GM18868 (cell line): ENCODE measurements around the gene KCNJ5.

Experiments
- ATAC-seq: cut with Tn5 transposase; IDR thresholded peaks from one replicate; pipeline ENCODE4 v1.9.1; 2021; ENCODE audit warnings: mild to moderate bottlenecking, moderate library complexity; ENCODE audit not compliant: unreplicated experiment

Gene KCNJ5

DNA sequence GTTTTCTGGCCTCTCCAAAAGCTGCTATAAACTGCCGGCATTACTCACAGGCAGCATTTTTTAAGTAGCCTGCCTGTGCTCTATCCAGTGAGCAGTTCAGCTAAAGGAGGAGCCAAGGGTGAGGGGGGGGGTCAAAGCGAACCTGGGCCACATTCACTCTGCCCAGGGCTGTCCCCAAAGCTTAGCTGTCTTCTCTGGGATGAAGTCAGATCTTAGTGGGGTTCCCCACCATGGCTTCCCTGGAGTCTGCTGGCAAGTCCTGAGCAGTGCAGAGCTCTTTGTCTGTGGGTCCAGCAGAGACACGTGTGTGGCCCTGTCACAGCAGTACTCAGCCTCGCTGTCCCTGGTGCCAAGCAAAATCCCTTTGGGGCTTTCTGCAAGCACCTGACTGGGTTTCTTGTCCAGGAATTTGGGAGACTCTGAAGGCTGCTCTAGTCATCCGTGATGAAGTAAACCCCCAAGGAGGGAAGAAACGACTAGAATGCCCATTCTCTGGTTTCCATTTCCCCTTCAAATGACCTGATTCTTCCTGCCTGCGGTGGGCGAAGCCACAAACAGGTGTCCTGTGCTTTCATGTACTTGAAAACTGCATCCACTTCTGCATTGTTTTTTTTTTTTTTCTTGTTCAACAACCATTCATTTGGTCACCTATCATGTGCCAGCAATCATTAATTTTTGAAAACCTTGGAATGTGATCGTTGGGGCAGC lies 2.6 kb downstream of the KCNJ5 start:
- ATAC-seq, result peak; percentile 56

DNA sequence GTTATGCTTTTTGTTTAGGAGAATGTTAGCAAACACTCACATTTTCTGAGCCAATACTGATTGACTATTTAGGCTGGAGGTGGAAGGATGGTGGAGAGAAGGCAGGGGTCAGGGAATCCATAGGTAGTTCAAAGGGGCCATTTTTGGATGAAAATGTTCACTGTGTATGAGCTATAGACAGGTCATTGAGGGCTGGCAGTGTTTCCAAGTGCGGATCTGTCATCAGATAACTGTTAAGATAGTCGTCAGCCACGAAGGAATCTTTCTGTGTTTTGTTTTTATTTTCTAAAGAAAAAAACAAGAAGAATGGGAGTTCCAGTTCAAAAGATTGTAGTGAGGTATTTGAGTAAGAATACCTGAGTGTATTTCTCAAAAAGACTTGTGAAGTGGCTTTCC lies 3.1 kb downstream of the KCNJ5 start:
- ATAC-seq, result no peak

DNA sequence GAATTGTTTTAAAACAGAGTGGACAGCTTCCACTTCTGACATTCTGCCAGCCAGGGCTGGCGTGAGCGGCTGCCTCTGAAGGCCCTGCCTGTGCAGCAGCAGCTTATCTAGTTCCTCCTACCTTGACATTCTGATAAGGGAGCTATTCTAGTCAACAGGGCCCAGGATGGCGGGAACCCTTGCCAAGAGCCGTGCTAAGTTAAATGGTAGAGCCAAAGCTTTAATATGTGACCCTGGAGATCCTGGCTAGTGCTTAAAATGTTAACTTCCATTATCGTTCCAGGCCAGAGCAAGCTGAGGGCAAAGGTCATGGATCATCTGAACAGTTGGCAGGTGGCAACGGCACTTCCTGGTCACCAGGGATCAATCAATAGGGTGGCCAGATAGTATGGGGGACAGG lies 3.5 kb downstream of the KCNJ5 start:
- ATAC-seq, result no peak

DNA sequence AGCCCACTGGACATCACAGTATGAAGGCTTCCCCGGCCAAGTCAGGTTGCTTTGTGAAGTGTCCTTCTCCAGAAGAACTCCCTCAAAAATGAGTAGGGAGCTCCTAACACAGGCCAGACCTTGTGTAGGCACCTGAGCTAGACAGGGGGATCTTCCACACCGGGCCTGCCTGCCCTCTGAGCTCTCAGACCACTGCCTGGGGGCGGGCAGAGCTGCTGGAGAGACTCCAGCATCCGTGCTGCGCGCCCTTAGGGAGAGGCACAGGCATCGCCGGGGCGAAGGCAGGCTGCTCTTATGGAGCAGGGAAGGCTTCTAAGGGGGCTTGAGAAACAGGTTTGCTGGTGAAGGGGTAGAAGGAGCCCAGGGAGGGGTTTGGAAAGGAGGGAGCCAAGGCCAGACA lies 4.4 kb downstream of the KCNJ5 start:
- no peak for ATAC-seq

DNA sequence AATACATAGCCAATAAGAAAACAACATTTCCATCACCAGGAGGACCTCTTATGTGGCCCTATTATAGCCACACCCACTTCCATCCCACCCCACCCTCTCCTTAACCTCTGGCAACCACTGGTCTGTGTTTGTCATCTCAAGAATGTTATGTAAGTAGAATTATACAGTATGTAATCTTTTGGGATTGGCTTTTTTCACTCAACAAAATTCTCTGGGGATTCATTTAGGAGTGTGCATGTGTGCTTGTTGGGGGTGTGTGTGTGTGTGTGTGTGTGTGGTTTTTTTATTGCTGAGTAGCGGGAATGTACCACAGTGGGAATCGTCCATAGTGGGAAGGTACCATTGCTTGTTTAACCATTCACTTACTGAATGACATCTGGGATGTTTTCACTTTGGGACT lies 5.2 kb downstream of the KCNJ5 start:
- ATAC-seq, result no peak

DNA sequence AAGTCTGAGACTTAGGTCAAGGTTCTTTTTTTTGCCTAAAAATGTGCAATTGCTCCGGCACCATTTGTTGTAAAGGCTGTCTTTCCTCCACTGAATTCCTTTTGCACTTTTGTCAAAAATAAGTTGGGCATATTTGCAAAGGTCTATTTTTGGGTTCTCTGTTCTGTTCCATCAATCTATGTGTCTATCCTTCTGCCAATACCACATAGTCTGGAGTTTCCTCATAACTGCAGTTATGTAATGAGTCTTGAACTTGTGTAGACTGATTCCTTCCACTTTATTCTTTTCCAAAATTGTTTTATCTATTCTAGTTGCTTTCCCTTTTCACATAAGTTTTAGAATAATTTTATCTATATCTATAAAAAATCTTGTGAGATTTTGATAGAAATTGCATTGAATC lies 6.7 kb downstream of the KCNJ5 start:
- no peak for ATAC-seq

DNA sequence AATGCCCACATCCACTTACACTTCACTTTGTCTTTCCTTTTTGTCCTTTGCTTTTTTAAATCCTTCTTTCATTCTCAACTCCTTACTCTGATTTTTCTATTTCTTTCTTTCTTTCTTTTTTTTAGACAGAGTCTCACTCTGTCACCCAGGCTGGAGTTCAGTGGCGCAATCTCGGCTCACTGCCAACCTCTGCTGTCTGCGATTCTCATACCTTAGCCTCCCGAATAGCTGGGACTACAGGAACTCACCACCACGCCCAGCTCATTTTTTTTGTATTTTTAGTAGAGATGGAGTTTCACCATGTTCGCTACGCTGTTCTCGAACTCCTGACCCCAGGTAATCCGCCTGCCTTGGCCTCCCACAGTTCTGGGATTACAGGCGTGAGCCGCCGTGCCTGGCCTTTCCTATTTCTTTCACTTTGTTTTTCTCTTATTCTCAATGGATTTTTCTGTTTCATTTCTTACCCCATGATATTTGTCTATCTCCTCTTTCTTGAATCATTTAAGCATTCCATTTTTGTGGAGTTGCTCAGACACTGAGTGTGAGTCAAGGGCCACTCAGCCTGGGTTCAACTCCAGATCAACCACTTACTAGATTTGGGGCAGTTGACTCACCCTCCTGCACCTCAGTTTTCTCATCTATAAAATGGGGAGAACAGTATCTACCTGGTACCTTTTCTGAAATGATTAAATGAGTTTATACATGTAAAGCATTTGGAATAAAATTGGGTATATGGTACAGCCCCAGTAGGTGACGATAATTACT lies 7.6 kb downstream of the KCNJ5 start:
- no peak for ATAC-seq

DNA sequence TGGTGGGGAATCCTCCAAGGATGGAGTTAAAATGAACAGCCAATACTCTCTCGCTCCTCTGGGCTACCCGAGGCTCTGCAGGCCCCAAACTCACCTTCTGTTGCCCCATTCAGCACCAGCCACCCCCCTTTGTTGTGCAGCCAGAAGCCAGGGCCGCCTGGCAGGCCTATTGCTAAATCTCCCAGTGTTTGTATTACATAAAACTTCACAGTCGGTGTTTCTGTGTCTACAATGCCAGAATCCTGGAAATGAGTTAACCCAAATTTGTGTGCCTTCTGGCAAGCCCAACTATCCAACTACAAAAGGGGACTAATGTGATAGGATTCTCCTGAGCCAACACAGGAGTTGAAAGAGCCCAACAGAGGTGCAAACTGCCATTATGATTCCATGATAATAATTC lies 9.3 kb downstream of the KCNJ5 start:
- no peak for ATAC-seq

DNA sequence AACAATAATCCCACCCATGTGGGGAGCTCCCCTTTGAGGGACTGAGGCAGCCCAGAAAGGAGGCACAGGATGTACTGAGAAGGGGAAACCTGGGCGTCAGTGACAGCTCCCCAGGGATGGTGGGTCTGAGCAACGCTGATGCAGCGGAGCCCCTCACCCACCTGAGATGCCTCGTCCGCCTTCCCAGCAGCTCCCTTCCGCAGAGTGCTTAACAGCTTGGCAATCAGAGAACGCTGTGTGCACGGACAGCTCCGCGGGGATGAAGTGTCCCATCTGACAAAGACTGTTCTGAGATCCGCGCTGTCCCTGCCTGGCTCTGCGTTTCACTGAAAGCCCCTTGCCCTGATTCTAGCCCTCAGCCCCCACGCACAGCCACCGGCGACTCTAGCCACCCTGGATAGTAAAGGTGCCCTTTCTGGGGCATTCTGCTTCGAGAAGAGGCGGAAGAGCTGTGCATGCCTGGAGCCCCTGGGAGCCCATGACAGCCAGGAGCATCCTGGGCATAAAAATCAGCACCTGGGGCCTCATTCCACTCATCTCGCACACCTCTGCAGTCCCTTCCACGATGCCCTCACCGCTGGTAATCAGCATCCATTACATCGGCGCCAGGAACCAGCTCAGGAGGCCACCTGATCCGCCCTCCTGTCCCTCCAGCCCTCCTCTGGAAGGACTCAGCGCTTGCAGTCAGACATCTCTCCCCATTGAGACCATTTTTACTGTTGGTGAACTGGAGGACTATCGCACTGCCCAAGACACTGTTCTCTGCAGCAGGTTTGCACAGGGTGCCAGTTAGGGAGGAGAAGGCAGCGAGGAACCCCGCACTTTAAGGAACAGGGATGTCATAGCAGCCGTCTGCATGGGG lies 10.7 kb downstream of the KCNJ5 start:
- no peak for ATAC-seq

DNA sequence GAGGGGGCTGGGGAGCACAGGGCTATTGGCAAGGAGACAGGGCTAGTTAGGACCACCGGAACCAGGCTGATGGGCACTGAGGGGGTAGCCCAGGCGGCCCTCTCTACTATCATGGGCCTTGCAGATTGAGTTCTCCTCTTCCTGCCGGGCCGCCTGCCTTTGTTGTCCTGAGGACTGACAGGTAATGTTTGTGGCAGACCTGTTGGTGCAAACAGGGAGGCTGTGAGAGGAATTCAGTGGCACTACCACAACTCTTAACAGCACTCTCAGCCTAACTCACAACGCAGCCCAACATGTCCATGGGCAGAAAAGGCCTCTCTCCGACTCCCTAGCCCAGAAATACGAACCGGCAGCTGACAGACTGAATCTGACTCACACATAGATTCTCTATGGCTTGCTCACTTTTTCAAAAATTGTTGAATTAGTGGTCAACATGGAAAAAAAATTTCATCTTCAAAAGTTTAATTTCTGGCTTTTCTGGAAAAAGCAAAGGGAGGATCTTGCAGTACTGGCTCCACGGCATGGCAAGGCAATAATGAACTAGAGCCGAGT lies 11.4 kb downstream of the KCNJ5 start:
- ATAC-seq, result no peak

DNA sequence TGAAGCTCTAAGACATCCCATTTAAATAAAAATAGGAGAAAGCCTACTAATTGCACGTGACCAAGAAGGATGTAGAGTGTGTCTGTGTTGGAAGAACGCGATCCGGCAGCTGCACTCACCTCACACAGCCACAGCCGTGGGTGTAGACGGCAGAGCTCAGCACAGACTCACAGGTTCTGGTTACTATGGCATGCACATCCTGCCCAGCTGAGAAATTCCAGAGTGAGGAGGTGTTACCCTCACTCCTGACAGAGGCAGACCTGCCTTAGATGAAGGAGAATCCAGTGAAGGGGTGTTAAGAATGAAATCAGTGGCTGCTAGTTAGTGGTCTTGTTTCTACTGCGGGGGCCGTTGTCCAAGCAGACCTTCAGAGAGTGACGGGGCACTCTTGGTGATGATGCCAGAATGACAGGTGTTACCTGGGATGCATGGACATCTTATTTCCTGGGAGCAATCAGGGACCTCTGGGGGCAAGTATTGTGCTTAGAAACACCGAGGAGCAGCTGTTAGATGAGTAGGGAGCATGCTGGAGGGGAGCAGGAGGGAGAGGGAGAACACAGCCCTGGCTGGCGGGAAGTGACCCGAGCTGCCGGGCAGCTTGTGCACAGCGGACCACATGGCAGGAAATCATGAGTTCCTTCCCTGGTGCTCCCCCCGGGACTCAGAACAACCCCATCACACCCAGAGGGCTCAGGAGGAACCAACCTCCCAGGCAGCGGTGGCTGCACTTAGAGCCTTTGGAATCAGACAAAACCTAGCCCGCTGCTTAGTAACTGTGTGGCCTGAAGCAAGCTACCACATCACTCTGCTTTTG lies 12.3 kb downstream of the KCNJ5 start:
- ATAC-seq, result no peak

DNA sequence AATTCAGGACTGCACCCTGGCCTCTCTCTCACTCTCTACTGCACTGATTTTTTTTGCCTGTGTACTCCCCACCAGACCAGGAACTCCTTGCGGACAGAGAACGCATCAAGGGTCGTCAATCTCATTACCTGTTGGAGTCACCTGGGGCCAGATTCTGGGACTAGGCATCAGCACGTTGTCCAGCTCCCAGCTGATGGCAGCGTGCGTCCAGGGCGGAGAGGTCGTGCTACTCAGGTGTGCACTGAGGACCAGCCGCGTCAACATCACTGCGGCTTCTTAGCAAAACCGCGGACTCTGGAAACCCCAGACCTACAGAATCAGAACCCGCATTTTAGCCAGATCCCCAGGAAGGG lies 13.1 kb downstream of the KCNJ5 start:
- no peak for ATAC-seq

DNA sequence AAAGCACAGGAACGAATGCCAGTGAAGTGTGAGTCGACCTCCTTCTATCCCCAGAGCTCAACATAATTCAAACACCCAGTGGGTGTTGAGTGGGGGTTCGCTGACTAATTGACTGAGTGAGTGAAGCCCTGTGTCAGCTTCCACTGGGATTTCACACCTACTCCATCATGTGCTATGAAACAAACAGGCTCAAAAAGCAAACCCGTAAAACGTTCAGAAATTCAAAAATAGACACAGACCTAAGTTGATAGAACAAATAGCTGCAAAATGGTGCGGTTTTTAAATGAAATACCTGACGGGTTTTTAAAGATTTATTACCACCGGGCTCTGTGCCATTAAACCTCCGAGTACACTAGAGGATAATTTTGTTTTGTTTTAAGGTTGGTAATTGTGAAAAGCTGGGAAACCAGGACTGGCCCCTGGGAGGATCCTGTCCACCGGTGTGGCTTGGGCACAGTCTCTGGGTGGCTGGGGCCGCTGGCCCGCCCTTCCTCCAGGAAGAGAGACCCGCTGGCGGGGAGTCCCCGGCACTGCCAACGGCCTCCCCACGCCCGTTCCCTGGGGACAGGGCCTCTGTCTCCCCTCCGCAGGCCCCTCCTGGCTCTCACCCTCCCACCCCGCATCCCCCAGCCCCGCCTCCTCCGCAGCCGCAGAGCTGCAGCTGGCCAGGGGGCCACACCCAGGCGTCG lies 13.6 kb downstream of the KCNJ5 start:
- peak; percentile 52 for ATAC-seq

DNA sequence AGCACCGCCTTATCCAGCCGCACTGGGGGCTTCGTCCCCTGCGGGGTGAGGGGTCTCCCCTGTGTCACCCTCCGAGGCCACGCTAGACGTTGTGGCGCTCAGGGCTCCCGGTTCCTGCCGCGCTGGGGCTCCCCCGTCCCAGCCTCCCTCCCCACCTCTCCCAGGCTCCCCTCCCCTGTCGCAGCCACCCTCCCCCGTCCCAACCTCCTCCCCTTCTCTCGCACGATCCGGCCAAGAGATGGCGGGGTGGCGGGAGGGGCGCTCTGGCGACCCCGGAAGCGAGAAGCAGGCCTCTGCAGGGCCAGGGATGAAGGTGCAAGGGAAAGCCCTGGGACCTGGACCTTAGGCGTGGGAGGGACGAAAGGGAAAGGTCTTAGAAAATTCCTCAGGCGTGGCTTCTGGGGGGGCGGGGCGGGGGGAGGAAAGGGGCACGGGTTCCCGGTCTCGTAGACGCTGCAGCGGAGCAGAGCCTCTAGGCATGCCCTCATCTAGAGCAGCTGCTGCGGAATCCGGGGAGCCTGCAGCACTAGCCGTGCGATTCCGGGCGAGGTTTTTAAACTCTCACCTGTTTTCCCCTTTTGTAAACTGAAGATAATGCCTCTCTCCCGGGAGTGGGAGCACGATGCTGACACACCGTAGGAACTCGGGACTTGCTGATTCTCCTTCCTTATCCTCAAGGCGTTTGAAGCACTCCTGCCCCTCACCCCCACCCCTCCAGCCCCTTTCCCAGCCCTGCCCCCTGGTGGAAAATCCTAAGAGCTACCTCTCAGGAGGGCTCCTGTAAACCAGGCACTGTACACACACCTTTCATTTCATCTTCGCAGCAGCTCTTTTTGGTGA lies 14.4 kb downstream of the KCNJ5 start:
- peak; percentile 54 for ATAC-seq

DNA sequence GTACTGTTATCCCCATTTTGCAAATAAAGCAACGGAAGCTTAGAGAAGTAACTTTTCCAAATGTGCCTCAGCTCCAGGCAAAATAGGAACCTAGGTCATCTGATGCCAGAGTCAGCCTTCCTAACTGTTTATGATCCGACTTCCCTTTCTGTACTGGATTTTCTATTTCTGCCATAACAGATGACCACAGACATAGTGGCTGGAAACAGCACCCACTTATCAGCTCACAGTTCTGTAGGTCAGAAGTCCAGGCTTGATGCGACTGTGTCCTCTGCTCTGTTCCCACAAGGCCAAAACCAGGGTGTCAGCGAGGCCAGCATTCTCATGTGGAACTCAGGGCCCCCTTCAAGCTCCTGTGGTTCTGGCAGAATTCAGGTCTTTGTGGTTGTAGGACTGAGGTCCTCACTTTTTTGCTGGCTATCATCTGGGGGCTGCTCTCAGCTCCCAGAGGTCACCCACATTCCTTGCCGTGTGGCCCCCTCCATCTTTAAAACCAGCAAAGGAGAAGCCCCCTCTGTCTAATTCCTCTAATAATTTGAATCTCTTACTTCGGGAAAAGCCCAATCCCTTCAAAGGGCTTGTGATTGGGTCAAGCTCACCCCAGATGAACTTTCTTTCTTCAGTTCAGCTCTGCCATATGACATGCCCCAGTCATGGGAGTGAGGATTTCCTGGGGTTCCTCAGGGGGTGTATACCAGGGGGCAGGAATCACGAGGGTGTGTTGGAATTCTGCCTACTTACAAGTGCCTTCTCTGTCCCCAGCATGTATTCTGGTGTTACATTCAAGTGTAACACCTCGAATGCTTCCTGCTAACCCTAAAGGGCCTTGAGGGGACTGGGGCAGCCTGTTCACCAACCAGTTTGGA lies 15.3 kb downstream of the KCNJ5 start:
- ATAC-seq, result no peak

DNA sequence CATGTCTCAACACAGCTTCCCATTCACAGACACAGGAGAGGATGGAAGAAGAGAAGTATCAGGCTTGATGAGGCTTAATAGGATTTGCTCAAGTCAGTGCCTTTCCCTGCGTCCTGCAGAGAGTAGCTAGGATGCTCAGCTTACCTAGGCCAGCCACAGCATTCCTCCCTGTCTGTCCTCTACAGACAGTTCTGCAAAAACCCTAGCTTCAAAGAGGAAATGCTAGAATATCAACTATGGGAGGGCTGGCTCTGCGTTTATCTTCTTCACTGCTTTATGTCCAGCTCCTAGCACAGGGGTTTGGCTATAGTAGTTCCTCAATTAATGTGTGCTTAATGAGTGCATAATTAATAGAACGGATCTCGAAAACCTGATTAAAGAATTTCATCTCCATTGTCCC lies 16.4 kb downstream of the KCNJ5 start:
- no peak for ATAC-seq

DNA sequence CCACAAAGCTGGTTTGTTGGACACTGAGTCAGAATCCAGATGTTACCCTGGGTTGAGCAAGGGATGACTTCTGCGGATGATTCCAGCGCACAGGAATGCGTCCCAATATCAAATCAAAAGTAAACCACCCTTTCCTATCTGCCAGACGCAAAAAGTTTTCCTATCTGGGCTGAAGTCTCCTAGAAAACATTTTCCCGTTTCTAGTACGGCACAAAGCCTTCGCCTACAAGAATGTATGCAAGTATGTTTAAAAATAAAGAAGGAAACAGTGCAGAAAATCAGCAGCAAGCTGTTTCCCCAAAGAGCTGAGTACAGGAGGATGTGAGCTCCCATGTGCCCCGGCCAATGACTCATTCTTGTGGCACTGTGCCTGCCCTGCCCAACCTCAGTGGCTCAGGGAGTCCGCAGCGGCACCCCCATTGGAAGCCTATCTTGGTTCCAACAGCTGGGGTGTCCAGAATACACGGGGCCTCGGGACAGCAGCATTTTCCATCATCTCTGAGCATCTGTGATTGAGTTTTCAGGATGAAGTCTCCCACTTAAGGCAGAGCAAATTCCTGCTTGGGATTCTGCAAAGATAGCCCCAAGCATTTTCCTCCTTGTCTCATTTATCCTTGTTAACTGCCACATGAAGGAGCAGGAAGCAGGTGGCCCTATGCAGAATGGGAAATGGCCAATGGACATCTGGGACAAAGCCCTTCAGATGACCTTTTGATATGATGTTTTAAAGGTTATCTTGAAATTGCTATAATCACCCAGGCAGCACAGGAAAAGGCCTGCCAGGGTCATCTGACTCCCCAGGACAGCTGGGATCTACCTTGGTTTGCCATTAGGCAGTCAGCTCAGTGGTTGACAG lies 17.5 kb downstream of the KCNJ5 start:
- ATAC-seq, result peak; percentile 33
